Neutrophil (primary cell): ENCODE measurements around the gene CENPA.

ENCODE experiments used
- H3K27ac ChIP-seq: fragments of 200-600 bp; sonication (generic); 2 replicates; pipeline ENCODE4 v1.5.1; 2016; ENCODE audit warnings: mild to moderate bottlenecking, moderate library complexity
- H3K27me3 ChIP-seq: fragments of 200-600 bp; sonication (generic); 2 replicates; pipeline ENCODE4 v1.6.0; 2016; ENCODE audit warnings: mild to moderate bottlenecking
- H3K36me3 ChIP-seq: fragments of 200-600 bp; sonication (generic); 2 replicates; pipeline ENCODE4 v1.5.1; 2017
- H3K4me1 ChIP-seq, 2 experiments: fragments of 200-600 bp in 1 of 2; sonication (generic) in 1 of 2; 1 replicate in 1 of 2; 2 replicates in 1 of 2; pipeline versions ENCODE4 v1.5.1 to v1.6.1; 2013 to 2016; ENCODE audit warnings: low read depth in 1 of 2, low read length in 1 of 2, mild to moderate bottlenecking in 1 of 2, moderate library complexity in 1 of 2; ENCODE audit not compliant: control insufficient read depth in 1 of 2, insufficient read depth in 1 of 2
- H3K4me3 ChIP-seq, 2 experiments: fragments of 200-600 bp in 1 of 2; sonication (generic) in 1 of 2; 1 replicate in 1 of 2; 2 replicates in 1 of 2; pipeline ENCODE4 v1.5.1; 2013 to 2016; ENCODE audit warnings: low read depth in 1 of 2, low read length in 1 of 2, mild to moderate bottlenecking in 1 of 2, moderate library complexity in 1 of 2
- H3K9me3 ChIP-seq: fragments of 200-600 bp; sonication (generic); 2 replicates; pipeline ENCODE4 v1.5.1; 2016
- TF ChIP-seq, protein P1 (sequence below): fragments of 200-600 bp; sonication (generic); IDR thresholded peaks from 2 replicates; pipeline ENCODE4 v1.5.1; 2016; ENCODE audit warnings: antibody characterized with exemption

CENPA gene

DNA sequence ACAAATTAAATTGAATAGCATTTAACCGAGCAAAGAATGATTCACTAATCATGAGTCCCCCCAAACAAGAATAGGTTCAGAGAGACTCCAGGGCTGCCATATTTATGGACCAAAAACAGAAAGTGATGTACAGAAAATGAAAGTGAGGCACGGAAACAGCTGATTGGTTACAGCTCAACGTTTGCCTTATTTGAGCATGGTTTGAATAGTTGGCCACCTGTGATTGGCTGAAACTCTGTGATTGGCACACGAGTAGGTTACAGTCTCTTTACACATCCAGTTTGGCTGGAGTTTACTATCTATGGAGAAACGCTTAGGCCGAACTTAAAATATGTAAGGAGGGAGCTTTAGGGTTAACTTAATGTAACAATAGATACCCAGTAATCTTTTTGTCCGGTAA, 35.1 kb downstream of the CENPA start:
- TF ChIP-seq, protein P1, sequence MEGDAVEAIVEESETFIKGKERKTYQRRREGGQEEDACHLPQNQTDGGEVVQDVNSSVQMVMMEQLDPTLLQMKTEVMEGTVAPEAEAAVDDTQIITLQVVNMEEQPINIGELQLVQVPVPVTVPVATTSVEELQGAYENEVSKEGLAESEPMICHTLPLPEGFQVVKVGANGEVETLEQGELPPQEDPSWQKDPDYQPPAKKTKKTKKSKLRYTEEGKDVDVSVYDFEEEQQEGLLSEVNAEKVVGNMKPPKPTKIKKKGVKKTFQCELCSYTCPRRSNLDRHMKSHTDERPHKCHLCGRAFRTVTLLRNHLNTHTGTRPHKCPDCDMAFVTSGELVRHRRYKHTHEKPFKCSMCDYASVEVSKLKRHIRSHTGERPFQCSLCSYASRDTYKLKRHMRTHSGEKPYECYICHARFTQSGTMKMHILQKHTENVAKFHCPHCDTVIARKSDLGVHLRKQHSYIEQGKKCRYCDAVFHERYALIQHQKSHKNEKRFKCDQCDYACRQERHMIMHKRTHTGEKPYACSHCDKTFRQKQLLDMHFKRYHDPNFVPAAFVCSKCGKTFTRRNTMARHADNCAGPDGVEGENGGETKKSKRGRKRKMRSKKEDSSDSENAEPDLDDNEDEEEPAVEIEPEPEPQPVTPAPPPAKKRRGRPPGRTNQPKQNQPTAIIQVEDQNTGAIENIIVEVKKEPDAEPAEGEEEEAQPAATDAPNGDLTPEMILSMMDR: no peak
- no peaks in the 10 kb centered on the region for H3K36me3 ChIP-seq
- H3K4me3 ChIP-seq: no peak overlapping the region
- no peaks in the 10 kb centered on the region for H3K4me1 ChIP-seq
- H3K9me3 ChIP-seq: no peaks in the 10 kb centered on the region
- peaks cover 52% of the 10 kb centered on the region for H3K27me3 ChIP-seq
- no peak overlapping the region for H3K27ac ChIP-seq

GRCh38 chr2:26822877-26823276, 37.0 kb downstream of the CENPA start:
- no peaks in the 10 kb centered on the region for H3K36me3 ChIP-seq
- no peak overlapping the region for H3K4me3 ChIP-seq
- H3K27me3 ChIP-seq: peaks cover 40% of the 10 kb centered on the region
- H3K27ac ChIP-seq: no peak overlapping the region
- no peaks in the 10 kb centered on the region for H3K9me3 ChIP-seq
- no peaks in the 10 kb centered on the region for H3K4me1 ChIP-seq
- TF ChIP-seq, protein P1: no peak

DNA sequence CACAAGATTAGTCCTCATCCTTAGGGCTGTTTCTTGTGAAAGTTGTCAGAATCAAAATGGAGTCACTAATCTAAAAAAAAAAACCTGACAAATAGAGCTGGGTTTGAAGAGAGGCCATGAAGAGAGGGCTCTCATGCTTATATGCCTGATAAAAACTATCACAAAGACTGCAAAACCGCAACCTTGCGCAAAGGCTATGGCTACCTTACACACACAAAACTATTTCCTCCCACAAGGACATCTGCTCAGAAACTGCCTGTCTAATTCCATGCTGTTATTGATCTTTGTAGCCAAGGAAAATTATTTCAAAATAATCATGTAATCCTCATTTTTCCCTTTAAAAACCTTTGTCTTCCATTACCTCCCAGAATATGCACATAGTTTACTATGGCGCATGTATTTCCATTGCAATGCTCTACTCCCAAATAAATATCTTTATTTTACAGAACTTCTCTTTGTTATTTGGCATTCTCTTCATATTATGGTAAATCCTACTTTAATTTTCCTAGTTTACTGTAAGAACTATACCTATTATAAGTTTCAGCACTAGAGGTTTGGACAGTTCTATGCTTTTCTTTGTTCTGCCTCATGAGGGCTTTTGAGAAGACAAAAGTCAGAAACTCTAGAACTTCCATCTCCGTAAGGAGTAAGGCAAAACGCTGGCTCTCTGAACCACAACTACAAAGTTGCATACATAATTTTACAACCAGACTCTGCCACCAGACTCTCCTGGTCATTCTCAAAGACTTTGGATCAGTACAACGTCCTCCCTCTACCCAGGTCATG, 52.5 kb downstream of the CENPA start:
- no peaks in the 10 kb centered on the region for H3K4me1 ChIP-seq
- H3K27ac ChIP-seq: no peak overlapping the region
- H3K27me3 ChIP-seq: peaks cover 86% of the 10 kb centered on the region
- TF ChIP-seq, protein P1: no peak
- no peaks in the 10 kb centered on the region for H3K9me3 ChIP-seq
- H3K36me3 ChIP-seq: no peaks in the 10 kb centered on the region
- no peak overlapping the region for H3K4me3 ChIP-seq

GRCh38 chr2:26840937-26841610, 55.2 kb downstream of the CENPA start:
- H3K36me3 ChIP-seq: no peaks in the 10 kb centered on the region
- no peak overlapping the region for H3K4me3 ChIP-seq
- TF ChIP-seq, protein P1: no peak
- H3K4me1 ChIP-seq: no peaks in the 10 kb centered on the region
- no peaks in the 10 kb centered on the region for H3K9me3 ChIP-seq
- H3K27me3 ChIP-seq: peaks cover 94% of the 10 kb centered on the region
- H3K27ac ChIP-seq: no peak overlapping the region

DNA sequence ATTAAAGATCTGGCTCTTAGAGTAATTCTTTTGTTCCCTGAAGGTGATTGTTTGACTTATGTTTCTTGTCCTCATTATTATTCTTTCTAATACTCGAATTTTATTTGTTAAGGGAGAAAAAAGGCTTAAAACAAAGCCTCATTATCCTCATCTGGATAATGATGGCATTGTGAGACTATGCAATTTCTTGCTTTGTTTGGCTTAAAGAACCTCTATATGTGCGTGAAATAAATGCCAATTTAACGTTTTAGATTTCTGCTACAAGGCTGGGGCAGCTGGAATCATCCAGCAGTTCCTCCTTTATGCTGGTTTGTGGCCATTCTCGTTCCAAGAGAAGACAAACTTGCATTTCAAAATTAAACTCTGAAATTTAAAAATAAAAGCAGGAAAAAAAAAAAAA, 57.2 kb downstream of the CENPA start:
- Histone ChIP-seq H3K9me3 (no peaks in the 10 kb centered on the region), H3K4me1 (peaks cover under 1 to 8% of the 10 kb centered on the region in 2 experiments), H3K4me3 (no peak overlapping the region), H3K36me3 (no peaks in the 10 kb centered on the region), H3K27me3 (peaks cover 99% of the 10 kb centered on the region), H3K27ac (no peak overlapping the region)
- TF ChIP-seq, protein P1: no peak
